ENCODE results near the gene ABHD16A. TPM values are rescaled to one million over a fixed set of nuclear protein-coding genes. Genes with fewer than 3 reads are reported as not detected.

Gene ABHD16A
- total RNA-seq, 1 experiment from 2014 or later, result 89.9 TPM

- H3K9me3 Mint-ChIP-seq (ENCODE audit: low read depth, unreplicated experiment), result no peaks in the 10 kb centered on the region
- TF ChIP-seq CTCF (IDR thresholded peaks at IDR 0.05; ENCODE audit: unreplicated experiment), result no peak
- CTCF ChIA-PET, result interaction anchor here (0.7 to 1.1 kb wide), 2 partner anchors 41 to 199 kb away, joined by 3 read pairs; partner anchors contain the start of gene NEU1
- intact Hi-C loops (cut with micrococcal nuclease; ENCODE audit: unreplicated experiment), result no loop called here
- peaks cover 64% of the 10 kb centered on the region for H3K4me1 Mint-ChIP-seq (ENCODE audit: low read depth, unreplicated experiment)
- no TSS peak for BruUV-seq (replicated peaks)
- H3K27ac Mint-ChIP-seq (ENCODE audit: unreplicated experiment), result no peak overlapping the region
- no peak for DNase-seq
- H3K36me3 Mint-ChIP-seq (ENCODE audit: insufficient read depth, unreplicated experiment), result peaks cover 98% of the 10 kb centered on the region
- H3K4me3 Mint-ChIP-seq (ENCODE audit: low read depth, unreplicated experiment), result peak overlapping the region; percentile 92
- H3K27me3 Mint-ChIP-seq (ENCODE audit: unreplicated experiment), result no peaks in the 10 kb centered on the region
Observed at GRCh38 chr6:31663126-31663960, 39.8 kb downstream of the ABHD16A start.

DNA sequence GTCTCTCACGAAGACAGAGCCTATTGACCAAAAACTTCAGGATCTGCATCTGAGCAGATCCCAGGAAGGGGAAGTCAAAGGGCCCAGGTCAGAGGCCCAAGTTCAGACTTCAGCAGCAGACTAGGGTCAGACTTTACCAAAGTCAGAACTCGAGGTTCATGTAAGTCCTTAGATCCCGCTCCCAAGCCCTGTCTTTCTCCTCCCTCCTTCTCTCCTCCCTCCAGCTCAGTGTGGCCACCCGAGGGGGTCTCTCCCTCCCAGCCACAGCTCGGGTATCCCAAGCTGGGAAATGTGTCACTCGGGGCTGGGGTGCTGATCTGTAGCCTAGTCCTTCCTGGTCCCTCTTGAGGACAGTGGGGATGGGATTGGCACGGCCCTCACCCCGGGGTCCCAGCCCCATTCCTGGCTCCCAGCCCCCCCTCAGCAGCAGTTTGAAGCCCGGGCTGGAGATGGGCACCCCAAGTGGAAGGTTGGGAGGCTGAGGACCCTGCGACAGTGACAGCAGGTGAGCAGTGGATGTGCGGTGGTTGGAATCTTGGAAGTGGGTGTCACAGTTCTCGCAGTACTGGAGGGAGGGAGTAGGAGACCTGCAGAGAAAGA lies 40.9 kb downstream of the ABHD16A start:
- DNase-seq, result no peak
- no peaks in the 10 kb centered on the region for H3K9me3 Mint-ChIP-seq (ENCODE audit: low read depth, unreplicated experiment)
- no TSS peak for BruUV-seq (replicated peaks)
- CTCF ChIA-PET, result interaction anchor here (0.7 to 1.1 kb wide), 3 partner anchors 40 to 596 kb away, joined by 3 to 6 read pairs (median 3); partner anchors contain the start of gene NEU1
- TF ChIP-seq CTCF (IDR thresholded peaks at IDR 0.05; ENCODE audit: unreplicated experiment), result no peak
- no peaks in the 10 kb centered on the region for H3K27me3 Mint-ChIP-seq (ENCODE audit: unreplicated experiment)
- intact Hi-C loops (cut with micrococcal nuclease; ENCODE audit: unreplicated experiment), result no loop called here
- peaks cover 65% of the 10 kb centered on the region for H3K4me1 Mint-ChIP-seq (ENCODE audit: low read depth, unreplicated experiment)
- peak overlapping the region; percentile 1 for H3K4me3 Mint-ChIP-seq (ENCODE audit: low read depth, unreplicated experiment)
- no peak overlapping the region for H3K27ac Mint-ChIP-seq (ENCODE audit: unreplicated experiment)
- H3K36me3 Mint-ChIP-seq (ENCODE audit: insufficient read depth, unreplicated experiment), result peaks cover 93% of the 10 kb centered on the region

DNA sequence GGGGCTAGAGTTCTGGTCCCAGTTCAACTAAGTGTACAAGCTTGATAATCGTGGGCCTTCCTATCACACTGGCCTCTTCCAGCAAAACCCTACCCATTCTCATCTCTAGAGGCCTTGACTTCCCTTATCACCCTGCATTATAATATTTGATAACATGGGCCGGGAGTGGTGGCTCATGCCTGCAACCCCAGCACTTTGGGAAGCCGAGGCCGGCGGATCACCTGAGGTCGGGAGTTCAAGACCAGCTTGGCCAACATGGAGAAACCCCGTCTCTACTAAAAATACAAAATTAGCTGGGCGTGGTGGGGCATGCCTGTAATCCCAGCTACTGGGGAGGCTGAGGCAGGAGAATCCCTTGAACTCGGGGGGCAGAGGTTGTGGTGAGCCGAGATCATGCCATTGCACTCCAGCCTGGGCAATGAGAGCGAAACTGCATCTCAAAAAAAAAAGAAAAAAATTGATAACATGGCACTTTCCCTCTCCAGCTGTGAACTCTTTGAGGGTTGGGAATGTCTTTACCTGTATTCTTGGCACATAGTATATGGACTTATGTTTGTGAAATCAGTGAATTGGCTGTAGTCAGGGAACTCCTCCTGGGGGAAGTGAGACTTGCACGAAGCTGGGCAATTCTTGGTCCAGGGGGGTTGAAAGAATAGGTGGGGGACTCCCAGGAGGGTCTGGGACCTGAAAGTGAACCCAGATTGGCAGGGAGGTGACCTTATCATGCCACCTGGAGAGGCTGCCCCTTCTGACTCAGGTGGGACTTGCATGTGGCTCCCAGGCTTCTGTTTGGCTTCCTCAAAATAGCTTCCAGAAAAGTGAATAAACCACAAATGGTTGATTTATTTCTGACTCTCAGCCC lies 41.6 kb downstream of the ABHD16A start:
- peaks cover 60% of the 10 kb centered on the region for H3K4me1 Mint-ChIP-seq (ENCODE audit: low read depth, unreplicated experiment)
- CTCF ChIA-PET, result interaction anchor here (0.6 to 1.5 kb wide), 11 partner anchors 10 to 267 kb away, joined by 3 to 10 read pairs (median 3); partner anchors contain the start of genes BAG6 and DDX39B
- H3K36me3 Mint-ChIP-seq (ENCODE audit: insufficient read depth, unreplicated experiment), result peaks cover 93% of the 10 kb centered on the region
- no peak for DNase-seq
- peak overlapping the region; percentile 82 for H3K4me3 Mint-ChIP-seq (ENCODE audit: low read depth, unreplicated experiment)
- BruUV-seq (replicated peaks), result no TSS peak
- no peak for TF ChIP-seq CTCF (IDR thresholded peaks at IDR 0.05; ENCODE audit: unreplicated experiment)
- H3K27me3 Mint-ChIP-seq (ENCODE audit: unreplicated experiment), result no peaks in the 10 kb centered on the region
- H3K27ac Mint-ChIP-seq (ENCODE audit: unreplicated experiment), result peak overlapping the region; percentile 87
- H3K9me3 Mint-ChIP-seq (ENCODE audit: low read depth, unreplicated experiment), result no peaks in the 10 kb centered on the region
- intact Hi-C loops (cut with micrococcal nuclease; ENCODE audit: unreplicated experiment), result no loop called here
